GF-D8 (cell line): ENCODE results near the gene MT1HL1.
"Not testable (repeated sequence)": the region's sequence is repeated elsewhere in the genome, so short reads cannot be mapped to it uniquely, and the experiment has no call there.

ENCODE experiments used
- DNase-seq: peaks from one replicate; lab custom pipeline; 2025; lab: John Stamatoyannopoulos, UW

MT1HL1 gene

GRCh38 chr1:237016626-237017025 is 12.4 kb upstream of the MT1HL1 start:
- DNase-seq: no peak

DNA sequence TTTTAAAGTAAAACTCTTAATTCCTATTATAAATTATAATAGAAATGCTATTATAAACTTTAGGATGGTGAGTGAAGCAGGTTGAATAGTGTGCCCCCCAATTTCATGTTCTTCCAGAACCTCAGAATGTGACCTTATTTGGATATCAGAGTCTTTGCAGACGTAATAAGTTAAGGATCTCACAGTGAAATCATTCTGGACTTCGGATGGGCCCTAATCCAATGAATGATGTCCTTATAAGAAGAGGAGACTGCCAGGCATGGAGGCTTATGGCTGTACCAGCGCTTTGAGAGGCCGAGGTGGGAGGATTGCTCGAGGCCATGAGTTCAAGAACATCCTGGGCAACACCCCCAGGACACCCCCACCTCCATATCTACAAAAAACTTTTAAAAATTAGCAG is 9.4 kb upstream of the MT1HL1 start:
- no peak for DNase-seq

GRCh38 chr1:237012788-237013383 is 8.6 kb upstream of the MT1HL1 start:
- no peak for DNase-seq

DNA sequence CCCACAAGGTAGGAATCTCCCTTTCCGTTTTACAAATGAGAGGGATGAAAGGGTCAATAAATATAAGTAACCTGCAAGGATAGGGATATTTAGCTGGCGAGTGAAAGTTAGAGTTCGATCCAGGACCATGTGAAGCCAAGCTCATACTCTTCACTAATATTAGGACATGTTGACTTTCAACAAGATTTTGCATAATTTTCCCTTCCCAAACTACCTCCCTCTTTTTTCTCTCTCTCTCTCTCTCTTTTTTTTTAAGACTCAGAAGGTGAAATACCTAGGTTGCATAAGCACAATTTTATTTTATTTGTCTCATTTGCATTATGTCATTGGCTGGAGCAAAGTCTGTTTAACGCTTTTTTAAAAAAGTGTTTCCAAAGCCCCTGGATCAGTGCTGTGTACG is 8.1 kb upstream of the MT1HL1 start:
- DNase-seq: no peak

GRCh38 chr1:237011432-237011831 is 7.2 kb upstream of the MT1HL1 start:
- no peak for DNase-seq

GRCh38 chr1:237009611-237010010 is 5.4 kb upstream of the MT1HL1 start:
- no peak for DNase-seq

- DNase-seq: no peak
Measured at GRCh38 chr1:237007147-237007881, 3.1 kb upstream of the MT1HL1 start.

- no peak for DNase-seq
Measured at GRCh38 chr1:237005674-237006073, 1.4 kb upstream of the MT1HL1 start.

- no peak for DNase-seq
Measured at GRCh38 chr1:237003516-237003915, 725 bp downstream of the MT1HL1 start.

DNA sequence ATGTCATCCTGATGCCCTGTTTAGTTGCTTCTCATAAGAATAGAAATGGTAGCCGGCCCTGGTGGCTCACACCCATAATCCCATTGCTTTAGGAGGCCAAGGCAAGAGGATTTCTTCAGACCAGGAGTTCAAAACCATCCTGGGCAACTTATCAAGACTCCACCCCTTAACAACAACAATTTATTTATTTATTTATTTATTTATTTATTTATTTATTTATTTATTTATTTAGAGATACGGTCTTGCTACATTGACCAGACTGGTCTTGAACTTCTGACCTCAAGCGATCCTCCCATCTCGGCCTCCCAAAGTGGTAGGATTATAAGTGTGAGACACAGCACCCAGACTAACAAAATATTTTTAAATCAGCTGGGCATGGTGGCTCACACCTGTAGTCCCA is 4.0 kb downstream of the MT1HL1 start:
- DNase-seq: no peak

GRCh38 chr1:236998546-236998945 is 5.7 kb downstream of the MT1HL1 start:
- no peak for DNase-seq

DNA sequence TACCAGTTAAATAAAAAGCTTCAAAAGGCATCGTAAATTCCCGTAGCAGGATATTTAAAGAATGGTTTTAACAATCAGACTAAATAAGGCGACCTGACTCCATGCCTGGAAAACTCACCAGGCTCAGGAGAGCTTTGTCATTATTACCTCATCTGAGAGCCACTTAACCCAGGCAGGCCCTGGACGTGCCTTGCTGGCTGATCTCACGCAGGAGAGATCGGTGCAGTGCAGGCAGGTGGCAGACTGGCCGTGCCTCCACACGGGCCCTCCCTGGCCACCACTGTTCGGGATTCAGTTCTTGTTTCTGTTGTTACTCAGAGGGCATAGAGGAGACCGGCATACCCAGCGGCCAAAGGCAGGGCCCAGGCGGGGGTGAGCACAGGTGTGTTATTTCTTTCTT is 6.4 kb downstream of the MT1HL1 start:
- DNase-seq: no peak

GRCh38 chr1:236997361-236997760 is 6.9 kb downstream of the MT1HL1 start:
- DNase-seq: no peak

DNA sequence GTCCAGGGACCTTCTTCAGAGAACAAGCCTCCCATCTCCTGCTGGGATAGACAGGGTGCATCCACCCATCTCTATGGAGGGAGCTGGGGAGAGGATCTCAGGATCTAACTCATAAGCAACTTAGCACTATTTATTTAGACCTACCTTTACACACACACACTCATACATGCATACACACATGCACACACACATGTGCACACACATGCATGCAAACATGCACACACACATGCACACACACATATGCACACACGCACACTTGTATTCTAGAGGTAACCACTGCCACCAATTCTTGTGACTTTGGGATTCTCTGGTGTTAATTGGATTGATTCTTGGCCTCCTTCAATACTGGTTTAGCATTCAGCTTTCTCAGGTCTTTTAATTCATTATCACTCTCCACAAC is 9.8 kb downstream of the MT1HL1 start:
- DNase-seq: no peak

GRCh38 chr1:236992449-236992848 is 11.8 kb downstream of the MT1HL1 start:
- DNase-seq: no peak

DNA sequence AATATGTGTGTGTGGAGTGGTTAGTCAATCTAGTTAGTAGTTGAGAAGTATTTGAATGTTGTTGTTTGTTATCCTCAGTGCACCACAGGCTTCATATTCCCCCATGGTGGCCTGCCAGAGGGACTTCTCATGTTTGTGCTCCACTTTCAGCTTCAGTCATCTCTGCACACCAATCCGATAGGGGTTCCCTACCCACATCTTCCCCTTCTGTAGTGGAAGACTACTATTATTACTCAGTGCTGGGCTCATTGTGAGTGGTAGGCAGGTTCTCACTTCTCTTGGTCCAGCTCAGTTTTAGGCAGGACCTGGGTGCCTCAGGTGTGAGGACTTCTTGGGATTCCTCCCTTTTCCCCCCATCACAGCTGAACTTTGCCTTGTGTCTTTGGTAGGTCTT is 14.2 kb downstream of the MT1HL1 start:
- DNase-seq: no peak

DNA sequence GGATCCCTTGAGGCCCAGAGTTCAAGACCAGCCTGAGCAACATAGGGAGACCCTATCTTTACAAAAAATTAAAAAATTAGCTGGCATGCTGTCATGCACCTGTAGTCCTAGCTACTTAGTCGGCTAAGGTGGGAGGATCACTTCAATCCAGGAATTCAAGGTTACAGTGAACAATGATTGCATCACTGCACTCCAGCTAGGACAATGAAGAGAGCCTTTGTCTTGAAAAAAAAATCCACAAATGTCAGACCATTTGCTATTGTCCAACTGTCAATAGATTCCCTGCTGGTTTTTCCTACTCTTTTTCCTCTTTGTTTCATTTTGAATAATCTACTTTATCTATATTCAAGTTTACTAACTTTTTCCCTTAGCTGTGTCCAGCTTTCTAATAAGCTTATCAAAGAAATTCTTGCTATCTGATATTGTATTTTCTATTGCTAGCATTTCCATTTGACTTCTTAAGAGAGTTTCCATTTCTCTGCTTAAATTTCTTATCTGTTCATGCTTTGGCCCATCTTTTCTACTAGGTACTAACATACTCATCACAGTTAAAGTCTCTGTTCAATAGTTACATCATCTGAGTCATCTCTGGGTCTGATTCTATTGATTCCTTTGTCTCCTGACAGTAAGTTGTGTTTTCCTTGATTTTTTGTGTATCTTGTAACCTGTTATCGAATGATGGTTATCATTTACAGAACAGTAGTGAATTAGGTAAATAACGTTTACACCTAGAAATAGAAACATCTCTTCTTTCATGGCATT is 14.8 kb downstream of the MT1HL1 start:
- DNase-seq: no peak

DNA sequence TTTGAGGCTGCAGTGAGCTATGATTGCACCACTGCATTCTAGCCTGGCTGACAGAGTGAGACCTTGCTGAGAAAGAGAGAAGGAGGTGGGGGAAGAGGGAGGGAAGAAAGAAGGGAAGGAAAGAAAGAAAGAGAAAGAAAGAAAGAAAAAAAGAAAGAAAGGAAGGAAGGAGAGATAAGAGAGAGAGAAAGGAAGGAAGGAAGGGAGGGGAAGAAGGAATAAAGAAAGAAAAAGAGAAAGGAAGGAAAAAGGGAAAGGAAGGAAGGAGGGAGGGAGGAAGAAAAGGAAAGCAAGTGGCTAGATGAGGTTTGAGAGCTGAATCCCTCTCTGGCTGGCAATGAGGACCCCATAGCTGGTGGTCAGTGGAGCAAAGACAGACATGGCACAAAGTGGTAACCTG is 20.4 kb downstream of the MT1HL1 start:
- DNase-seq: no peak

DNA sequence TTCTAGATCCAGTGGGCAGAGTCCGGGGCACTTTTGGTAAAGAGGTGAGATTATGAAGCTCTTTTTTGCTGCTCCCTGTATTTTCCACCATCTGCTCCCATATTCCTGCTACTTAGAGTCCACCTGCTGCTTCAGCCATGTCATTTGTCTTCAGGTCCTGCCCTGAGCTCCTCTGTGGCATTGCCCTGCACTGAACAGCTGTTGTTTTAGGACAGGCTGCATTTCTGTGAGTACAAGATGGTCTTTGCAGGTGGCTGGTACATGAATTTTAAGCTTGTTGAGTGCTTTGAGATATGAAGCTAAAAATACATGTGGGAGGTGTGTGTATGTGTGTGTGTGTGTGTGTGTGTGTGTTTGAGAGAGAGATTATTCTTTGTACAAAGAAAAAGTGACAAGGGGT is 21.9 kb downstream of the MT1HL1 start:
- no peak for DNase-seq

GRCh38 chr1:236981431-236981830 is 22.8 kb downstream of the MT1HL1 start:
- DNase-seq: not testable (repeated sequence)

DNA sequence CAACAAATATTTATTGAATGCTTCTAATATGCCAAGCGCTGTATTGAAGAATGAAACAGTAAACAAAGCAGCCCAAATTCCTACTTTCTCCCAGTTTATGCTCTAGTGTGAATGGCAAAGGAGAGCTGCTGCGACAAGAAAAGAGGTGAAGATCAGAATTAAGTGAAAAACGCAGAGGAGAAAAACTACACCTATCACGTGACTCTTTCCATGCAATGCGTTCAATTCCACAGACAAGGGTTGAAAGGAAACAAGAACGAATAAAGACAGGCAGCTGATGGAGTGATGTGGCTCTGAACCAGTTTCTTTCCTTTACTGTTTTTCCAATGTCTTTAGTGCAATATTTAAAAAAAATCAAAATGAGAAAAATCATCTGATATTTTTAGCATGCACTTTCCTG is 23.6 kb downstream of the MT1HL1 start:
- no peak for DNase-seq

- DNase-seq: no peak
Measured at GRCh38 chr1:236979149-236979900, 24.9 kb downstream of the MT1HL1 start.

GRCh38 chr1:236978740-236979139 is 25.5 kb downstream of the MT1HL1 start:
- DNase-seq: no peak
